IPS-15b (cell line): ENCODE measurements around the gene AOPEP.
A peak's percentile ranks its signal among the peaks of the same experiment; 100 is the strongest.

Experiments
- H3K27me3 ChIP-seq: one replicate; pipeline ENCODE4 v1.6.1; 2013; ENCODE audit warnings: low read length; ENCODE audit not compliant: control insufficient read depth, insufficient read depth
- H3K36me3 ChIP-seq: one replicate; pipeline ENCODE4 v1.6.1; 2013; ENCODE audit warnings: low read length; ENCODE audit not compliant: control insufficient read depth, insufficient read depth
- H3K4me1 ChIP-seq: one replicate; pipeline ENCODE4 v1.6.1; 2013; ENCODE audit warnings: mild to moderate bottlenecking, low read length; ENCODE audit not compliant: control insufficient read depth, insufficient read depth
- H3K4me3 ChIP-seq: one replicate; pipeline ENCODE4 v1.5.1; 2013; ENCODE audit warnings: low read depth, low read length
- H3K9ac ChIP-seq: one replicate; pipeline ENCODE4 v1.6.1; 2013; ENCODE audit warnings: low read depth, mild to moderate bottlenecking, low read length
- H3K9me3 ChIP-seq: one replicate; pipeline ENCODE4 v1.6.1; 2013; ENCODE audit warnings: mild to moderate bottlenecking, low read length; ENCODE audit not compliant: control insufficient read depth, insufficient read depth

Gene AOPEP

GRCh38 chr9:95125652-95126051 is 399.2 kb downstream of the AOPEP start:
- H3K4me3 ChIP-seq, result no peak overlapping the region
- no peaks in the 10 kb centered on the region for H3K9me3 ChIP-seq
- H3K4me1 ChIP-seq, result peaks cover 10% of the 10 kb centered on the region
- no peaks in the 10 kb centered on the region for H3K27me3 ChIP-seq
- no peak overlapping the region for H3K9ac ChIP-seq
- H3K36me3 ChIP-seq, result peaks cover 4% of the 10 kb centered on the region

- no peaks in the 10 kb centered on the region for H3K27me3 ChIP-seq
- peaks cover 19% of the 10 kb centered on the region for H3K4me1 ChIP-seq
- no peak overlapping the region for H3K4me3 ChIP-seq
- peaks cover 4% of the 10 kb centered on the region for H3K36me3 ChIP-seq
- H3K9me3 ChIP-seq, result no peaks in the 10 kb centered on the region
- no peak overlapping the region for H3K9ac ChIP-seq
These were observed 400.2 kb downstream of the AOPEP start for GRCh38 chr9:95126739-95127138.

GRCh38 chr9:95127249-95128176 is 401.0 kb downstream of the AOPEP start:
- no peaks in the 10 kb centered on the region for H3K27me3 ChIP-seq
- H3K9ac ChIP-seq, result no peak overlapping the region
- H3K4me3 ChIP-seq, result peak overlapping the region; percentile 54
- no peaks in the 10 kb centered on the region for H3K9me3 ChIP-seq
- H3K36me3 ChIP-seq, result peaks cover 4% of the 10 kb centered on the region
- peaks cover 20% of the 10 kb centered on the region for H3K4me1 ChIP-seq

GRCh38 chr9:95128177-95128524 is 401.7 kb downstream of the AOPEP start:
- no peaks in the 10 kb centered on the region for H3K9me3 ChIP-seq
- peaks cover 4% of the 10 kb centered on the region for H3K36me3 ChIP-seq
- H3K27me3 ChIP-seq, result no peaks in the 10 kb centered on the region
- H3K4me1 ChIP-seq, result peaks cover 20% of the 10 kb centered on the region
- no peak overlapping the region for H3K9ac ChIP-seq
- H3K4me3 ChIP-seq, result no peak overlapping the region

GRCh38 chr9:95129476-95130291 is 403.2 kb downstream of the AOPEP start:
- Histone ChIP-seq H3K9ac (no peak overlapping the region), H3K27me3 (no peaks in the 10 kb centered on the region), H3K9me3 (no peaks in the 10 kb centered on the region), H3K4me1 (peaks cover 20% of the 10 kb centered on the region), H3K36me3 (no peaks in the 10 kb centered on the region), H3K4me3 (no peak overlapping the region)

- peaks cover 20% of the 10 kb centered on the region for H3K4me1 ChIP-seq
- no peaks in the 10 kb centered on the region for H3K27me3 ChIP-seq
- H3K9ac ChIP-seq, result no peak overlapping the region
- H3K4me3 ChIP-seq, result no peak overlapping the region
- no peaks in the 10 kb centered on the region for H3K36me3 ChIP-seq
- H3K9me3 ChIP-seq, result no peaks in the 10 kb centered on the region
These were observed 404.0 kb downstream of the AOPEP start for GRCh38 chr9:95130484-95130883.

GRCh38 chr9:95131023-95131943 is 404.8 kb downstream of the AOPEP start:
- Histone ChIP-seq H3K36me3 (no peaks in the 10 kb centered on the region), H3K27me3 (no peaks in the 10 kb centered on the region), H3K4me1 (peaks cover 20% of the 10 kb centered on the region), H3K9me3 (no peaks in the 10 kb centered on the region), H3K4me3 (no peak overlapping the region), H3K9ac (no peak overlapping the region)

- Histone ChIP-seq H3K9ac (no peak overlapping the region), H3K9me3 (no peaks in the 10 kb centered on the region), H3K4me3 (no peak overlapping the region), H3K4me1 (peaks cover 20% of the 10 kb centered on the region), H3K27me3 (no peaks in the 10 kb centered on the region), H3K36me3 (no peaks in the 10 kb centered on the region)
These were observed 406.1 kb downstream of the AOPEP start for GRCh38 chr9:95132366-95133324.

- H3K4me1 ChIP-seq, result peaks cover 20% of the 10 kb centered on the region
- no peak overlapping the region for H3K9ac ChIP-seq
- no peak overlapping the region for H3K4me3 ChIP-seq
- H3K36me3 ChIP-seq, result no peaks in the 10 kb centered on the region
- no peaks in the 10 kb centered on the region for H3K27me3 ChIP-seq
- no peaks in the 10 kb centered on the region for H3K9me3 ChIP-seq
These were observed 406.8 kb downstream of the AOPEP start for GRCh38 chr9:95133325-95133705.

GRCh38 chr9:95134457-95134881 is 408.0 kb downstream of the AOPEP start:
- peaks cover 18% of the 10 kb centered on the region for H3K4me1 ChIP-seq
- H3K36me3 ChIP-seq, result no peaks in the 10 kb centered on the region
- no peaks in the 10 kb centered on the region for H3K9me3 ChIP-seq
- H3K27me3 ChIP-seq, result no peaks in the 10 kb centered on the region
- H3K9ac ChIP-seq, result no peak overlapping the region
- H3K4me3 ChIP-seq, result no peak overlapping the region
